ENCODE data around the gene VEZT. TPM values are rescaled to one million over a fixed set of nuclear protein-coding genes. Genes with fewer than 3 reads are reported as not detected.
"Not testable (repeated sequence)": the region's sequence is repeated elsewhere in the genome, so short reads cannot be mapped to it uniquely, and the experiment has no call there.

The VEZT gene
- total RNA-seq, 2 experiments from 2014 or later: 33.3 to 41.7 TPM

DNA sequence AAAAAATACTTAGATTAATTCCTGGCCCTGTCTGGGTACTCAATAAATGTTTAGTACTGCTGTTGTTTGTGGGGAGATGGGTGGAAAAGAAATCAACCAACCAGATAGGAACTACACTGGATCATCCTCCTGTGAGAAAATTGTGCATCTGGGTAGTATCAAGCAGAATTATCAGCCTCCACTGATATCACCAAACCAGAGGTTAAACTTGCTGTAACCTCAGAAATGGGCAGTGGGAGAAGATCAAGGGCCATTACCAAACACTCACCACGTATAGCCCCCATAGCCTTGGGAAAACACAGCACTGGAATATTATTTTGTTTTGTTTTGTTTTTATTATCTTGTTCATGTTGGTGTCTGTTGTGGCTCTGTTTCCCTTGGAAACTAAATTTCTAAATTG lies 19.7 kb downstream of the VEZT start:
- no peak overlapping the region for H3K27ac Mint-ChIP-seq
- peaks cover 7% of the 10 kb centered on the region for H3K36me3 Mint-ChIP-seq (ENCODE audit: low read depth)
- no peaks in the 10 kb centered on the region for H3K9me3 Mint-ChIP-seq
- POLR2A ChIA-PET: no interaction called here
- H3K27me3 Mint-ChIP-seq: no peaks in the 10 kb centered on the region
- CTCF ChIA-PET: no interaction called here
- H3K4me3 Mint-ChIP-seq: no peak overlapping the region
- no peak for DNase-seq
- peaks cover 8% of the 10 kb centered on the region for H3K4me1 Mint-ChIP-seq

DNA sequence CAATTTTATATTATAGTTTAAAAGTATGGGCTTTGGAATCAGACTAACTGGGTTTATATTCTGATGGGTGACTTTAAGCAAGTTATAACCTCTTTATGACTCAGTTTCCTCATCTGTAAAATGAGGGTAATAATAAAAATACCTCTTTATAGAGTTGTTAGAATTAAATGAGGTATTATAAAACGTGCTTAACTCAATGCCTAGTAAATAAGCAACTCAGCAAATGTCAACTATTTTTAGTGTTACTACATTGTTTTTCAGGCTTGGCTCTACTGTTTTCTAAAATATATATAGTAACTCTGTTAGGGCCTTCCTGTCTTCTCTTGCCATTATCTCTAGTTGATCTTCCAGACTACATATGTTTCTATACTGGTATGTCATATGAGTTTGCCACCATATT lies 20.5 kb downstream of the VEZT start:
- no peaks in the 10 kb centered on the region for H3K27me3 Mint-ChIP-seq
- peaks cover 8% of the 10 kb centered on the region for H3K4me1 Mint-ChIP-seq
- peaks cover 7% of the 10 kb centered on the region for H3K36me3 Mint-ChIP-seq (ENCODE audit: low read depth)
- H3K27ac Mint-ChIP-seq: no peak overlapping the region
- ChIA-PET CTCF (no interaction called here), POLR2A (no interaction called here)
- H3K9me3 Mint-ChIP-seq: no peaks in the 10 kb centered on the region
- no peak overlapping the region for H3K4me3 Mint-ChIP-seq
- DNase-seq: no peak

DNA sequence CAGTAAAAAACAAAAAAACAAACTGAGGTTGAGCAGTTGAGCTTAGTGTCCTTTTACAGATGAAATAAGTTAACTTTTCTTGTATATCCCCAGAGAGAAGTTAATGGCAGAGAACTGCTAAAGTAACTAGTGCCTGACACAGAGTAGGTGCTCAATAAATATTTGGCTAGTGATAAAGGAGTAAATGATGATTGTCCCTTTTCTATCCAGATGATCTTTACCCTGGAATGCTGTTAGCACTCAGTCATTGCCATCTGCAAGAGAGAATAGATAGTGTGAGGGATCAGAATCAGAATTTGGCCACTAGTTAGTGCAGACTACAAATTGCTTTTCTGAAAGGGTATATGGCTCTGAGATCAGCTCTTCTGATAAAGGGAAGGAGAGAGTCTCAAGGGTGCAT lies 21.6 kb downstream of the VEZT start:
- Mint-ChIP-seq H3K4me1 (peaks cover 8% of the 10 kb centered on the region), H3K4me3 (no peak overlapping the region), H3K27ac (no peak overlapping the region), H3K27me3 (no peaks in the 10 kb centered on the region), H3K36me3 (ENCODE audit: low read depth) (peaks cover 10% of the 10 kb centered on the region), H3K9me3 (no peaks in the 10 kb centered on the region)
- CTCF ChIA-PET: no interaction called here
- DNase-seq: no peak
- POLR2A ChIA-PET: no interaction called here

DNA sequence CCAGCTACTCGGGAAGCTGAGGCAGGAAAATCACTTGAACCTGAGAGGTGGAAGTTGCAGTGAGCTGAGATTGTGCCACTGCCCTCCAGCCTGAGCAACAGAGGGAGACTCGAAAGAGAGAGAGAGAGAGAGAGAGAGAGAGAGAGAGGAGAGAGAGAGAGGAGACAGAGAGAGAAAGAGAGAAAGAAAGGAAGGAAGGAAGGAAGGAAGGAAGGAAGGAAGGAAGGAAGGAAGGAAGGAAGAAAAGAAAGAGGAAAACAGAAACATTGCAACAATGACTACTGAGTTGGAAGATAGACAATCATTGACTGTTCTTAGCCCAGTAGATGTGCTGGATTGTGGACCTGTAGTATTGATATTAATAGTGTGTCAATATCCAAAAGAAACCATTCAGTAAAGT lies 22.2 kb downstream of the VEZT start:
- DNase-seq; H3K27me3 Mint-ChIP-seq; CTCF ChIA-PET; H3K9me3 Mint-ChIP-seq; H3K4me3 Mint-ChIP-seq; H3K4me1 Mint-ChIP-seq; H3K36me3 Mint-ChIP-seq (ENCODE audit: low read depth); H3K27ac Mint-ChIP-seq; POLR2A ChIA-PET: not testable (repeated sequence)

DNA sequence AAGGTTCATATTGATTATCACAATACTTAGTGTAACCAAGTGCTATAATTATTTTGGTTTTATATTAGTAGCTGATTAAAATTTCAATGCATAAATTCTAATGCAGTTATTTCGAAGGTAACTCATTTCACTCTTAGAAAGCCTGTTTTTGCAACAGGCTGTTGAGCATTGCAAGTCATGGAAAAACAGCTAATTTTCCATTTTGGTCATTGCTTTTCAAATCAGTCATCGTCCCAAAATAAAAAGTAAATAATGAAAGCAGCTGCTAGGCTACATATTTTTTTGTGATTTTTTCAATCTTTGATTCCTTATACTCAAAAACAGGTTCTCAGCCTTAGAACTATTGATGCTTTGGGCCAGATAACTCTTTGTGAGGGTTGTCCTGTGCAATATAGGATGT lies 22.9 kb downstream of the VEZT start:
- Mint-ChIP-seq H3K4me3 (no peak overlapping the region), H3K36me3 (ENCODE audit: low read depth) (peaks cover 9% of the 10 kb centered on the region), H3K9me3 (no peaks in the 10 kb centered on the region), H3K27ac (no peak overlapping the region), H3K4me1 (peaks cover 11% of the 10 kb centered on the region), H3K27me3 (no peaks in the 10 kb centered on the region)
- no peak for DNase-seq
- CTCF ChIA-PET: no interaction called here
- POLR2A ChIA-PET: interaction anchor here (0.7 kb wide), 1 partner anchor 1032 kb away, joined by 3 read pairs; no protein-coding TSS in a partner anchor

DNA sequence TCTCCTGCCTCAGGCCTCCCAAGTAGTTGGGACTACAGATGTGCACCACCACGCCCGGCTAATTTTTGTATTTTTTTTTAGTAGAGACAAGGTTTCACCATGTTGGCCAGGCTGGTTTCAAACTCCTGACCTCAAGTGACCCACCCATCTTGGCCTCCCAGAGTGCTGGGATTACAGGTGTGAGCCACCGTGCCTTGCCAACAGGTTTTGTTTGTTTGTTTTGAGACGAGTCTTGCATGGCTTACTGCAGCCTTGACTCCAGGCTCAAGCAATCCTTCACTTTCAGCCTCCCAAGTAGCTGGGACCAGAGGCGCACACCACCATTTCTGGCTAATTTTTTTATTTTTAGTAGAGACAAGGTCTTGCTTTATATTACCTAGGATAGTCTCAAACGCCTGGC lies 23.5 kb downstream of the VEZT start:
- CTCF ChIA-PET: not testable (repeated sequence)
- H3K4me1 Mint-ChIP-seq: peaks cover 14% of the 10 kb centered on the region

DNA sequence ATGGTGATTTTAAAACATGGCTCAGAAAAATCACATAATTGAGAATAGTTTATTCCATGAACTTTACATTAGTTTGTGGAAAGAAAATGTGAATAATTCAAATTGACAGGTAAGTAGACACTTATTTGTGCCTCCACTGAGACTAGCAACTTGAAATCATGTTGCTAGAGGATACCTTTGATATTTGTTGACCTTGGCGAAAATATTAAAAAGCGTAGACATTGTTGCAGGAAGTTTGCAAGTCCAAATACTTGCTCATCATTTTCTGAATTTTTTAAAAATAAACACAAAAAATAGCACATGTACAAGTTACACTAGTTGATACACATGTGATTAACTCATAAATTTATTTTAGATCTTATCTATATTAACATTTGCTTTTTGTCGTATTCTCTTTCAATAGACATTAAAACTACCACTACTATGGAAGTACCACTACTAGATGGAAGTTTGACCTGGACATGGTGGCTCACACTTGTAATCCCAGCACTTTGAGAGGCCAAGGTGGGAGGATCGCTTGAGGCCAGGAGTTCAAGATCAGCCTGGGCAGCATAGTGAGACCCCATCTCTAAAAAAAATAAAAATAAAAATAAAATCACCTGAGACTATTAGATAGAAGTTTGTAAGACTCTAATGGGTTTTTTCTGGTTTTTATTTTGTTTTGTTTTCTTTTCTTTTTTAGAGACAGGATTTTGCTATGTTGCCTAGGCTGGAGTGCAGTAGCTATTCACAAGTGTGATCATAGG lies 24.3 kb downstream of the VEZT start:
- Mint-ChIP-seq H3K4me1 (peaks cover 20% of the 10 kb centered on the region), H3K27me3 (no peaks in the 10 kb centered on the region), H3K9me3 (no peaks in the 10 kb centered on the region), H3K4me3 (no peak overlapping the region), H3K36me3 (ENCODE audit: low read depth) (peaks cover 5% of the 10 kb centered on the region), H3K27ac (no peak overlapping the region)
- CTCF ChIA-PET: no interaction called here
- DNase-seq: no peak
- POLR2A ChIA-PET: no interaction called here

More for the DNA sequence above, 23.5 kb downstream of the VEZT start:
- H3K27me3 Mint-ChIP-seq; H3K36me3 Mint-ChIP-seq (ENCODE audit: low read depth); H3K9me3 Mint-ChIP-seq; H3K4me3 Mint-ChIP-seq; H3K27ac Mint-ChIP-seq; POLR2A ChIA-PET; DNase-seq: not testable (repeated sequence)

DNA sequence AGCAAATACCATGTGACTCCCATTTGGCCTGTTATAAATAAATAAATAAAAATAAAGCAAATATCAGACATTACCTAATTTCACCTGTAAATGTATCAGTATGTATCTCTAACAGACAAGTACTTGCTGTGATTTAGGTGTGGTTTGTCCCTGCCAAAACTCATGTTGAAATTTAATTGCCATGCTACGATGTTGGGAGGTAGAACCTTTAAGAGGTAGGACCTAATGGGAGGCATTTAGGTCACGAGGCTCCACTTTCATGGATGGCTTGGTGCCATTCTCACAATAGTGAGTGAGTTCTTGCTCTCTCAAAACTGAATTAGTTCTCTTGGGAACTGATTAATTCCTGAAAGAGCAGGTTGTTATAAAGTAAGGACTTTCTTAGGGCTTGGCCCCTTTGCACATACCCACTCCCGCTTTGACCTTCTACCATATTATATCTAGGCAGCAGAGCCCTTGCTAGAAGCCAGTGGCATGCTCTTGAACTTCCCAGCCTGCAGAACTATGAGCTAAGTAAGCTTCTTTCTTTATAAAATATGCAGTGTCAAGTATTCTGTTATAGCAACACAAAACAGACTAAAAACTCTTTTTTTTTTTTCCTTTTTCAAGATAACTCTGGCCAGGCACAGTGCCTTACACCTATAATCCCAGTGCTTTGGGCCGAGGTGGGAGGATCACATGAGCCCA lies 26.0 kb downstream of the VEZT start:
- ChIA-PET CTCF (interaction anchor here (0.6 to 1.2 kb wide), 2 partner anchors 15 to 26 kb away, joined by 3 to 5 read pairs; partner anchors contain the start of genes FGD6 and VEZT), POLR2A (no interaction called here)
- Mint-ChIP-seq H3K36me3 (ENCODE audit: low read depth) (peaks cover 5% of the 10 kb centered on the region), H3K4me1 (peaks cover 20% of the 10 kb centered on the region), H3K4me3 (no peak overlapping the region), H3K27ac (no peak overlapping the region), H3K9me3 (no peaks in the 10 kb centered on the region), H3K27me3 (no peaks in the 10 kb centered on the region)
- DNase-seq: no peak

DNA sequence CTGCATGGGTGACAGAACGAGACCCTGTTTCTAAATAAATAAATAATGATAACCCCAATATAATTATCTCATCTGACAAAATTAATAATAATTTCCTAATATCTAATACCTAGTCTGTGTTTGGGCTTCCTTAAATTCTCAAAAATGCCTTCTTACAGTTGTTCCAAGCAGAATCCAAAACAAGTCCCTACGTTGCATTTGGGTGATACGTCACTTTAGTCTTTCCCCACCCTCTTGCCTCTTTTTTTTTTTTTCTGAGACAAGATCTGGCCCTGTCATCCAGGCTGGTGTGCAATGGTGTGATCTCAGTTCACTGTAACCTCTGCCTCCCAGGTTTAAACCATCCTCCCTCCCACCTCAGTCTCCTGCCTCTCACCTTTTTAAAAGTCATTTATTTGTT lies 26.7 kb downstream of the VEZT start:
- CTCF ChIA-PET: interaction anchor here (1.2 kb wide), 1 partner anchor 27 kb away, joined by 3 read pairs; the partner anchor contains the start of genes FGD6 and VEZT
- H3K36me3 Mint-ChIP-seq (ENCODE audit: low read depth): peaks cover 5% of the 10 kb centered on the region

DNA sequence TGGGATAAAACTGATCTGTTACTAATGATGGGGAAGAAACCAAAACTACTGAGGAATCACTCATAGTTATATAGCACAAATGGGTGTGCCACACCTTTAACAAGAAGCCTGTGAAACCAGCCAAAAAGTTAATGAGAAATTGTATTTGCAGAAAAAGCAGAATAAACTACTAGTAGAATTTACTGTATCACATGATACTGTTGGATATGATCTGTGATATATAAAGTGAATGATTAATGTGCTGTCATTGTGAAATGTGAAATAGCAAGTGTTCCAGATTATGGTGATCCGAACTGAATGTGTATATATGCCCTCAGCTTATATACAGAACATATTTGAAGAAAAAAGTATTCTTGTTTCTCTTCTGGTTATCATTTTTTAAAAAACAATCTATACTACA lies 30.5 kb downstream of the VEZT start:
- Mint-ChIP-seq H3K9me3 (no peaks in the 10 kb centered on the region), H3K36me3 (ENCODE audit: low read depth) (peaks cover 9% of the 10 kb centered on the region), H3K27me3 (no peaks in the 10 kb centered on the region), H3K4me1 (peaks cover 12% of the 10 kb centered on the region), H3K4me3 (no peak overlapping the region), H3K27ac (no peak overlapping the region)
- CTCF ChIA-PET: no interaction called here
- DNase-seq: no peak
- POLR2A ChIA-PET: no interaction called here

More for the DNA sequence above, 26.7 kb downstream of the VEZT start:
- no peak for DNase-seq
- POLR2A ChIA-PET: no interaction called here
- H3K9me3 Mint-ChIP-seq: no peaks in the 10 kb centered on the region
- peaks cover 19% of the 10 kb centered on the region for H3K4me1 Mint-ChIP-seq
- H3K27ac Mint-ChIP-seq: no peak overlapping the region
- no peak overlapping the region for H3K4me3 Mint-ChIP-seq
- no peaks in the 10 kb centered on the region for H3K27me3 Mint-ChIP-seq

DNA sequence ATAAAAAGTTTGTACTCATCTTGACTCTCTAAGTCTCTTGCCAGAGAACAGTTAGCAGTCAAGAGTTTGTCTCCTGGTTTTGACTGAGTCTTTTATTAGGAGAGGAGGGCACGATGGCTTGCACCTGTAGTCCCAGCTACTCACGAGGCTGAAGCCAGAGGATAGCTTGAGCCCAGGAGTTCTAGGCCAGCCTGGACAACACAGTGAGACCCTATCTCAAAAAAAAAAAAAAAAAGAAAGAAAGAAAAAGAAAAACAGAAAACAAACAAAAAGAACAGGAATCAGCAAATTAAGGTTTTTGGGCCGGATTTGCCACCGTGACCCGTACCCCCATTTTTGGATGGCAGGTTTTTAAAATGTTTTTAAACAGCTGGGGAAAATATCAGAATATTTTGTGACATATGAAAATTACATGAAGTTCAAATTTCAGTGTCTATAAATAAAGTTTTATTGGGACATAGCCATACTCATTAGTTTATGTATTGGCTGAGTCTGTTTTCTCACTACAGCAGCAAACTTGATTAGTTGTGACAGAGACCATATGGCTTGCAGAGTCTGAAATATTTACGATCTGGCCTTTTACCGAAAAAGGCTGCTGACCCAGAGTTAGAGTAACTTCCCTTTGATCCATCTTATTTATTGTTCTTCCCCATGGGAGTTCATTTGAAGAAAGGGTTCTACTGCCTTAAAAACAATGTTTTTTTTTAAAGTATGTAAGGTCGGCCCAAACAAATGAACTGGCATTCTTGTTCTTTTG lies 31.2 kb downstream of the VEZT start:
- H3K9me3 Mint-ChIP-seq: no peaks in the 10 kb centered on the region
- no peaks in the 10 kb centered on the region for H3K27me3 Mint-ChIP-seq
- CTCF ChIA-PET: no interaction called here
- H3K4me3 Mint-ChIP-seq: no peak overlapping the region
- POLR2A ChIA-PET: no interaction called here
- H3K36me3 Mint-ChIP-seq (ENCODE audit: low read depth): peaks cover 11% of the 10 kb centered on the region
- no peak overlapping the region for H3K27ac Mint-ChIP-seq
- DNase-seq: no peak
- peaks cover 12% of the 10 kb centered on the region for H3K4me1 Mint-ChIP-seq

DNA sequence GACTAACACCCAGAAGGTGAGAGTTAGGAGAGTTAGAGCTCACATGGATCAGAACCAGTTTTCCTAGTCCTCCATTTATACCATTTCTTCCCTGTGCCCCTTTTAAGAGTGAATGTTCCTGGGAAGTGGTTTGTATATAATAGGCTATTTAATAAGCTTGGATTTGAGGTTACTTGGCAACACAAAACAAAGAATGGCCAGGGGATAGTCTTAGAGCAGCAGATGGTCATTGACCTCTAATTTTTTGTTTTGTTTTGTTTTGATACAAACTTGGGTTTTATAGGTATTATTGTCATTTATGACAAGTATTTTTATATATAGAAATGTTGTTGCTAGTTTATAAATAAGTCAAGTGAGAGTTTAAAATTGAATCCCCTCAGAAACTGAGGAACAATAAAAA lies 35.8 kb downstream of the VEZT start:
- no peaks in the 10 kb centered on the region for H3K4me1 Mint-ChIP-seq
- no peak overlapping the region for H3K27ac Mint-ChIP-seq
- CTCF ChIA-PET: no interaction called here

DNA sequence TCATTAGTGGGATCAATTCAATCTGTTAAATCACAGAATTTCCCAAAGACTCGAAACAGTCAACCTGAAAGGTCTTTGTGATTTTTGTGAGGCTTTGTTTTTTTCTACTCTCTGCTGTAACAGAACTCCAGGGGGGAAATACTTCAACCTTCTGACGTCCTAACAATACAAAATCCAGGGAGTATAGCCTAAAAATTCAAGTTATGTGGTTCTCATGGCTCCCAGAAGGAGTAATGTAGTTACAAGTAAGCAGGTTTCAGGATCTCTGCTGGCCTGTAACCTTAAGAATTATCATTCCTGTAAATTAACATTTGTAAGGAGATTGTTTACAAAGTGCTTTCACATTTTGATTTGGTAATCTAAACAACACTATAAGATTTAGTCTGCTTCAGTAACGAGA lies 39.9 kb downstream of the VEZT start:
- Mint-ChIP-seq H3K4me3 (no peak overlapping the region), H3K9me3 (no peaks in the 10 kb centered on the region), H3K36me3 (ENCODE audit: low read depth) (peaks cover 31% of the 10 kb centered on the region), H3K4me1 (no peaks in the 10 kb centered on the region), H3K27me3 (no peaks in the 10 kb centered on the region), H3K27ac (no peak overlapping the region)
- ChIA-PET CTCF (interaction anchor here (1.1 kb wide), 1 partner anchor 11 kb away, joined by 4 read pairs; no protein-coding TSS in a partner anchor), POLR2A (no interaction called here)
- DNase-seq: no peak

More for the DNA sequence above, 35.8 kb downstream of the VEZT start:
- Mint-ChIP-seq H3K27me3 (no peaks in the 10 kb centered on the region), H3K9me3 (no peaks in the 10 kb centered on the region), H3K4me3 (no peak overlapping the region), H3K36me3 (ENCODE audit: low read depth) (peaks cover 32% of the 10 kb centered on the region)
- POLR2A ChIA-PET: no interaction called here
- no peak for DNase-seq
